ENCODE results near the gene PCSK1N.

PCSK1N gene

DNA sequence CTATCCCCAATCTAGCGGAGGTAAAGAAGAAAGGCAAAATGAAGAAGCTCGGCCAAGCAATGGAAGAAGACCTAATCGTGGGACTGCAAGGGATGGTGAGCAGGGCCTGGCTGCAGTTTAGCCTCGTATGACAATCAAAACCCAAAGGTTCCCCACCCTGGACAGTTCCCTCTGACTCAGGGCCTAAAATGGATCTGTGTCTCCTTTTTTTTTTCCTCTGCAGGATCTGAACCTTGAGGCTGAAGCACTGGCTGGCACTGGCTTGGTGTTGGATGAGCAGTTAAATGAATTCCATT, 32.6 kb downstream of the PCSK1N start:
- peak overlapping the region; percentile 76 for H3K4me3 ChIP-seq
- DNase-seq (ENCODE audit: low spot score): no peak
- H3K27ac ChIP-seq: peak overlapping the region; percentile 69 to 99
- TF ChIP-seq, protein P1, sequence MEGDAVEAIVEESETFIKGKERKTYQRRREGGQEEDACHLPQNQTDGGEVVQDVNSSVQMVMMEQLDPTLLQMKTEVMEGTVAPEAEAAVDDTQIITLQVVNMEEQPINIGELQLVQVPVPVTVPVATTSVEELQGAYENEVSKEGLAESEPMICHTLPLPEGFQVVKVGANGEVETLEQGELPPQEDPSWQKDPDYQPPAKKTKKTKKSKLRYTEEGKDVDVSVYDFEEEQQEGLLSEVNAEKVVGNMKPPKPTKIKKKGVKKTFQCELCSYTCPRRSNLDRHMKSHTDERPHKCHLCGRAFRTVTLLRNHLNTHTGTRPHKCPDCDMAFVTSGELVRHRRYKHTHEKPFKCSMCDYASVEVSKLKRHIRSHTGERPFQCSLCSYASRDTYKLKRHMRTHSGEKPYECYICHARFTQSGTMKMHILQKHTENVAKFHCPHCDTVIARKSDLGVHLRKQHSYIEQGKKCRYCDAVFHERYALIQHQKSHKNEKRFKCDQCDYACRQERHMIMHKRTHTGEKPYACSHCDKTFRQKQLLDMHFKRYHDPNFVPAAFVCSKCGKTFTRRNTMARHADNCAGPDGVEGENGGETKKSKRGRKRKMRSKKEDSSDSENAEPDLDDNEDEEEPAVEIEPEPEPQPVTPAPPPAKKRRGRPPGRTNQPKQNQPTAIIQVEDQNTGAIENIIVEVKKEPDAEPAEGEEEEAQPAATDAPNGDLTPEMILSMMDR (IDR thresholded peaks at IDR 0.05): no peak

DNA sequence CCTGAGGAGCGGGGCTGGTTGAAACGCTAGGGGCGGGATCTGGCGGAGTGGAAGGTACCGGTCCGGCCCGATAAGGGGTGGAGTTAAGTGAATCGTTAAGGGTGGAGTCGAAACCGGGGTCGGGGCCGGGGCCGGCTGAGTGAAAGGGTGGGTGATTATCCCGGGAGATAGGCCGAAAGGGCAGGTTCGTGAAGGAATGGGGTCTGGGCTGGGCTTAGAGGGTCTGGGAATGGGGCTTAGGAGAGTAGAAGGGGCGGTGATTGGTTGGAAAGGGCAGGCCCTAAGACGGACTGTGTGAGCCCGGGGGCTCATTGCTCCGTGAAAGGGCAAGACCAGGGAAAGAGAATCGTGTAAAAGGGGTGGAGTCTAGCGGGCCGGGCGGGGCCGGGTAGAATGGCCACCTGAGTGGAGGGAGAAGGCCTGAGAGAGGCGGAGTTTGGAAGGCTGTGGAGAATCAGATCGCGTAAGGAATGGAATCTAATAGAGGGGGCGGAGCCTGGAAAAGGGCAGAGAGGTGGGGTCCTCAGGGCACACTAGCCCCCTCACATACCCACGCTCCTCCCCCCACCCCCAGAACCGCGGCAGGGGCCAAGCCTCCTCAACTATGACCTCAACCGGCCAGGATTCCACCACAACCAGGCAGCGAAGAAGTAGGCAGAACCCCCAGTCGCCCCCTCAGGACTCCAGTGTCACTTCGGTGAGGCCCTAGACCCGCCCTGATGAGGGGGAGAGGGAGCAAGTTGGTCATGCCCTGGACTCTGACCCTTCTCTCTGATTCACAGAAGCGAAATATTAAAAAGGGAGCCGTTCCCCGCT, 33.1 kb downstream of the PCSK1N start:
- Histone ChIP-seq H3K4me3 (peak overlapping the region; percentile 76), H3K27ac (peak overlapping the region; percentile 69 to 99)
- TF ChIP-seq, protein P1 (IDR thresholded peaks at IDR 0.05): no peak

DNA sequence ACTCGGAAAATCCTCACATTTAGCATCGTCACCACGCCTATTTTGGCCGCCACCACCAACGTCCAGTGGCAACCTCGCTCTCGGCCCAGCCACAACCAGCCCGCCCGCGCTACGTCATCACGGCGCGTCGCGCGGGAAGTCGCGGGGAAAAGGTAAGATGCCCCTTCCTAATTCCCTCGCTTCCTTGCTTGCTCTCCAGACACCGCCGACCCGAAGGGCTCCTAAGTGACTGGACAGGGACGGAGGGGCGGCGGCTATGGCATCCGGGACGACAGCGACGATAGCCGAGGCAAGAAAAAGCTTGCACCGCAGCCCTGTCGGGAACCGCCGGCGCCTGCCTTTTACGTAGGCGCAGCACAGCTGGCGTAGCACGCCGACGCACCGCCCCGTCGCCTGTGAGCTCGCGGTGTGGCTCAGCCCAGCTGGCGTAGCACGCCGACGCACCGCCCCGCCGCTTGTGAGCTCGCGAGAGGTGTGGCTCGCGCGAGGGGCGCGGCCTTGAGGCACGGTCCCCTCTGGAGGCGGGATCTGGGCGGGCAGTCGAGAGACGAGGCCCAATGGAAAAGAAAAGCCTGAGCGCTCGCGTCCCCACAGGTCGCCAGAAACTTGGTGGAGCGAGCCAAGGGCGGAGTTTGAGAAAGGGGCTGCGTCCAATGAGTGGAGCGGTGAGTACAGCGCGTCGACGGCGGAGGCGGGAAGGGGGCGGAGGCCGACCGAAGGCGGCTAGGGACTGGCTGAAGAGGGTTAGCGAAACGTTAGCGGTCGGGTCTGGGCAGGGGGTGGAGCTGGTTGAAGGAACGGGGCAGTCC, 33.9 kb downstream of the PCSK1N start, which contains the start of gene HDAC6:
HDAC6 (plus strand) TSS at position 788 of the 809 bp plus-strand sequence. CDS start 626 bp downstream, outside the sequence.
- TF ChIP-seq, protein P1 (IDR thresholded peaks at IDR 0.05): no peak
- Histone ChIP-seq H3K27ac (peak within 1 kb of the TSS; percentile 77 to 99), H3K4me3 (peak within 1 kb of the TSS; percentile 76)
- DNase-seq (ENCODE audit: low spot score): peak; percentile 97

More for the DNA sequence above, 33.1 kb downstream of the PCSK1N start:
- peak; percentile 91 for DNase-seq (ENCODE audit: low spot score)

DNA sequence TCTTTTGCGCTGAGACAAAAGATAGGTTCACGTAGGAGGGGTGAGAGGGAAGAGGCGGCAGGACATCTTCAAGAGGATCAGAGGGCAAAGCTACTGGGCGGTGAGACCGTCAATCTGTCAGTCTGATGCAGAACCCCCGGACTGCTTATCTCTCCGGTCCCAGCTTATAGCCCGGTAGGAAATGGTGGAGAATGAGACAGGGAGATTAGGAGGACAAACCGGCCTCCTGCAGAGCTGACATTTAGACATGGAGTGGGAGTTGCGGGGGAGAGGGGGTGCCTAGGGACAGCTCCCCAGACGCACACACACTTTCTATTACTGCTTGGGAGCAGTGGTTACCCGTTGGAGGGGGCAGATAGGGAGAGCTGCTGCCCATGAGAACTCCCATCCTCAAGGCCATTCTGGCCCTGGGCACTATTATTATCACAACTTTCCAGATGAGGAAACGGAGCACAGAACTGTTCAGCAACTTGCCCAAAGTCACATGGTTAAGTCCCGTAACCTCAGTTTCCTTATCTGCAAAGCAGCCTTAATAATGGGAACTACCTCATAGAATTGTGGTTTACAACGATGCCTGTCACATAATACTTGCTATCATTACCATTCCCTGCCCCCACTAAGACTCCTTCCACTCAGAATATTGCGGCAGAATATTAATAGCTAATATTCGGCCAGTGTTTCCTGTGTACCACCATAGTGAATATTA, 34.7 kb downstream of the PCSK1N start:
- H3K4me3 ChIP-seq: peak overlapping the region; percentile 74
- DNase-seq (ENCODE audit: low spot score): no peak
- H3K27ac ChIP-seq: peak overlapping the region; percentile 77 to 92
- TF ChIP-seq, protein P1 (IDR thresholded peaks at IDR 0.05): no peak

DNA sequence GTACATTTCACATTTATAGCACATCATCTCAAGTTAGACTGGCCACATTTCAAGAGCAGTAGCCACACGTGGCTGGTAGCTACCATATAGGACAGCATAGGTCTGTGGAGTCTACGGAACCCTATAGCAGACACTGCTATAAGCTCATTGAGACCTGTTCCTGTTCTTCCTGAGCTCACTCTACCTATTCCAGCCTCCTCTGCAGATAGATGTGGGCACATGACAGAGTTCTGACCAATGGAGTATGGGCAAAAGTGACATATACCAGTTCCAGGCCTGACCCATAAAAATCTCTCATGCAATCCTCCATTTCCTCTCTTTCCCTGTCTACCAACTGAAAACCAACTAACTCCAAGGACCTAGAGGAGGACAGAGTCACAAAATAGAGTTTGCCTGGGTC, 37.1 kb downstream of the PCSK1N start:
- Histone ChIP-seq H3K27ac (no peak overlapping the region), H3K4me3 (no peak overlapping the region)
- TF ChIP-seq, protein P1 (IDR thresholded peaks at IDR 0.05): no peak
- no peak for DNase-seq (ENCODE audit: low spot score)

DNA sequence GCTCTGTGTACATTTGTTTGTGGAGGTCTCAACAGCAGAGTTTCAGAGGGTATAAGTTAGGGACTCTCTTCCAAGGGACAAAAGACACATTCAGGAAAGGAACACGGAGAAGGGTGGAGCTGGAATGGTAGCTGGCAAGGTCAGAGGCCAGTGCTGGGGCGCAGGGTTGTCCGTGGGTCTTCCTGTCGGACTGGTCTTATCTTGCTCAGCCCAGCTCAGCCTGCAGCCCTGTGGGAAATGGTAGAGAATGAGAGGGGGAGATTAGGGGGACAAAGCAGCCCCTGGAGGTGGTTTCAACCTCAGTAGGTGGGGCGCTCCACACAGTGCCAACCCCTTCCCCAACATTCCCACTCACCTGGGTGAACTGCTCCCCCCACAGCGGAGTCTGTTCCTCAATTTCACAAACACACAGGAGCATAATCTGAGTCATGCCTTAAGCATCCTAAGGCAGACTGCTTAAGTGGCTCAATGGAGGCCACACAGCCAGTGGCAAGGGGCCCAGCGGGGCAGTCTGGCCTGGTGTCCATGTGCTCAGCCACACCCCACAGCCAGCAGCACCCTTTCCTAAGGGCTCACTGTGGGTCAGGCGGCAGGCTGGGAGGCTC, 40.4 kb downstream of the PCSK1N start:
- DNase-seq (ENCODE audit: low spot score): no peak
- no peak overlapping the region for H3K4me3 ChIP-seq
- no peak overlapping the region for H3K27ac ChIP-seq
- TF ChIP-seq, protein P1 (IDR thresholded peaks at IDR 0.05): no peak

Measured in coronary artery (tissue), 2 donors.